ENCODE results near the gene TRPV6. TPM values are rescaled to one million over a fixed set of nuclear protein-coding genes. Genes with fewer than 3 reads are reported as not detected.

TRPV6 gene
- total and polyA plus RNA-seq, 8 donors = 36.1 to 308 (median 56.5) TPM

GRCh38 chr7:142876236-142876960 lies 9.1 kb downstream of the TRPV6 start:
- intact Hi-C loops (cut with DNase I) = loop anchor here in 2 of 3 donors (5.0 to 10.0 kb wide), 3 partner anchors 126 to 338 kb away; no protein-coding TSS in a partner anchor
- 74 to 82% methylated on average over 9 of the region's 9 CpGs for WGBS, 2 donors
- no peak for FAIRE-seq

GRCh38 chr7:142875456-142875855 lies 10.1 kb downstream of the TRPV6 start:
- intact Hi-C loops (cut with DNase I) = loop anchor here in 2 of 3 donors (5.0 to 10.0 kb wide), 3 partner anchors 127 to 339 kb away; no protein-coding TSS in a partner anchor
- no peaks in the 10 kb centered on the region for H3K27me3 ChIP-seq
- H3K9me3 ChIP-seq = no peaks in the 10 kb centered on the region
- 79 to 83% methylated on average over 14 of the region's 14 CpGs for WGBS, 2 donors
- H3K4me1 ChIP-seq = no peaks in the 10 kb centered on the region
- DNase-seq (peak in 1 of 6 donors; percentile 40), ATAC-seq (no peak), FAIRE-seq (no peak)
- no peak for TF ChIP-seq CTCF (IDR thresholded peaks at IDR 0.05)
- H3K36me3 ChIP-seq = peaks cover 0 to 20% (median 0%) of the 10 kb centered on the region in 3 donors
- H3K4me3 ChIP-seq = no peak overlapping the region
- H3K27ac ChIP-seq = no peak overlapping the region

More at GRCh38 chr7:142876236-142876960, 9.1 kb downstream of the TRPV6 start:
- DNase-seq (peak in 1 of 6 donors; percentile 35), ATAC-seq (no peak)
- H3K9me3 ChIP-seq = no peaks in the 10 kb centered on the region
- H3K27ac ChIP-seq = no peak overlapping the region
- H3K27me3 ChIP-seq = no peaks in the 10 kb centered on the region
- no peaks in the 10 kb centered on the region for H3K4me1 ChIP-seq
- H3K4me3 ChIP-seq = no peak overlapping the region
- no peak for TF ChIP-seq CTCF (IDR thresholded peaks at IDR 0.05)
- peaks cover 0 to 20% (median 0%) of the 10 kb centered on the region in 3 donors for H3K36me3 ChIP-seq

- intact Hi-C loops (cut with DNase I) = loop anchor here in 2 of 3 donors (5.0 to 10.0 kb wide), 3 partner anchors 127 to 340 kb away; no protein-coding TSS in a partner anchor
- Histone ChIP-seq H3K4me1 (no peaks in the 10 kb centered on the region), H3K36me3 (peaks cover 0 to 20% (median 0%) of the 10 kb centered on the region in 3 donors), H3K9me3 (no peaks in the 10 kb centered on the region), H3K4me3 (no peak overlapping the region), H3K27ac (no peak overlapping the region), H3K27me3 (no peaks in the 10 kb centered on the region)
- FAIRE-seq = no peak
- TF ChIP-seq CTCF (IDR thresholded peaks at IDR 0.05) = no peak
- peak in 1 of 6 donors; percentile 30 for DNase-seq
- 81 to 95% methylated on average over 6 of the region's 6 CpGs for WGBS, 2 donors
- ATAC-seq = no peak
These were observed 10.7 kb downstream of the TRPV6 start for GRCh38 chr7:142874837-142875236.

GRCh38 chr7:142874409-142874808 lies 11.1 kb downstream of the TRPV6 start:
- DNase-seq (peak in 1 of 6 donors; percentile 43), FAIRE-seq (no peak), ATAC-seq (no peak)
- TF ChIP-seq CTCF (IDR thresholded peaks at IDR 0.05) = no peak
- intact Hi-C loops (cut with DNase I) = loop anchor here in 2 of 3 donors (10.0 kb wide), 2 partner anchors 130 to 340 kb away; no protein-coding TSS in a partner anchor
- H3K9me3 ChIP-seq = no peaks in the 10 kb centered on the region
- H3K27me3 ChIP-seq = no peaks in the 10 kb centered on the region
- no peaks in the 10 kb centered on the region for H3K4me1 ChIP-seq
- H3K4me3 ChIP-seq = no peak overlapping the region
- H3K36me3 ChIP-seq = peaks cover 0 to 20% (median 0%) of the 10 kb centered on the region in 3 donors
- WGBS, 2 donors = 70 to 74% methylated on average over 7 of the region's 7 CpGs
- no peak overlapping the region for H3K27ac ChIP-seq
